GM23338 (cell line): ENCODE data around the gene GGT6.

Experiments used
- CREB1 ChIP-seq: fragments of 250-450 bp; sonication (Bioruptor Pico); IDR thresholded peaks from 2 replicates; pipeline ENCODE4 v1.5.0; 2020; ENCODE audit warnings: low read depth, mild to moderate bottlenecking, moderate library complexity
- EZH2phosphoT487 ChIP-seq: fragments of 200-600 bp; sonication (generic); IDR thresholded peaks from one replicate; pipeline ENCODE4 v1.8.1; 2018; ENCODE audit warnings: antibody characterized with exemption; ENCODE audit not compliant: unreplicated experiment
- POLR2AphosphoS5 ChIP-seq: IDR thresholded peaks from 2 replicates; pipeline ENCODE4 v1.6.1; 2016; ENCODE audit warnings: antibody characterized with exemption, low read depth
- ZNF114 ChIP-seq: fragments of 250-450 bp; sonication (Bioruptor Pico); IDR thresholded peaks from 2 replicates; pipeline ENCODE4 v1.5.0; 2020; ENCODE audit warnings: mild to moderate bottlenecking, moderate library complexity
- TF ChIP-seq, protein P1 (sequence below), 2 experiments: fragments of 200-600 bp in 1 of 2; sonication (generic) in 1 of 2; conservative IDR thresholded peaks; 2 replicates each; pipeline versions ENCODE4 v1.5.1 to v1.6.1; 2016 to 2017; ENCODE audit warnings: antibody characterized with exemption in 2 of 2, low read depth in 2 of 2, mild to moderate bottlenecking in 2 of 2, moderate library complexity in 1 of 2
- TF ChIP-seq, protein P2 (sequence below): IDR thresholded peaks from one replicate; pipeline ENCODE4 v1.6.1; 2018; ENCODE audit warnings: antibody characterized with exemption; ENCODE audit not compliant: unreplicated experiment
- TF ChIP-seq, protein P3 (sequence below): fragments of 250-450 bp; sonication (Bioruptor Pico); IDR thresholded peaks from 2 replicates; pipeline ENCODE4 v1.5.0; 2020; ENCODE audit warnings: mild to moderate bottlenecking, moderate library complexity

DNA sequence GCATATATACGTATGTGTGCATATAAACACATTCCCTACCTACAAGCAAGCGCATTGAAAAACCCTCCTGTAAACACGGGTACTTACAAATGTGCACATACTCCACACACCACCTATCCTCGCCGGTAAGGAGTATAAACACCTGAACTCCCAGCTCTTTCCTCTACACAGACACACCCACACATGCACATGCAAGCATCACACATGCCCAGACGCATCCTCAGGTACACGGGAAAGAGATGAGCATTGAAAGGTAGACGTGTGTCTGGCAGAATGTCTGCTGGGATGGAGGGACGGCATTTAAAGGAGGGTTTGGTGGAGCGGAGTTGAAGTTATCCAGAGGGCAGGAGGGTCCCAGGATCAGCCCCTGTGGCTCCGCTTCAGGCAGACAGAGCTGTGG is 19.3 kb upstream of the GGT6 start:
- TF ChIP-seq POLR2AphosphoS5 (no peak), CREB1 (CRISPR knock-in tag) (no peak), ZNF114 (CRISPR knock-in tag) (no peak), EZH2phosphoT487 (no peak)
- TF ChIP-seq, protein P1, sequence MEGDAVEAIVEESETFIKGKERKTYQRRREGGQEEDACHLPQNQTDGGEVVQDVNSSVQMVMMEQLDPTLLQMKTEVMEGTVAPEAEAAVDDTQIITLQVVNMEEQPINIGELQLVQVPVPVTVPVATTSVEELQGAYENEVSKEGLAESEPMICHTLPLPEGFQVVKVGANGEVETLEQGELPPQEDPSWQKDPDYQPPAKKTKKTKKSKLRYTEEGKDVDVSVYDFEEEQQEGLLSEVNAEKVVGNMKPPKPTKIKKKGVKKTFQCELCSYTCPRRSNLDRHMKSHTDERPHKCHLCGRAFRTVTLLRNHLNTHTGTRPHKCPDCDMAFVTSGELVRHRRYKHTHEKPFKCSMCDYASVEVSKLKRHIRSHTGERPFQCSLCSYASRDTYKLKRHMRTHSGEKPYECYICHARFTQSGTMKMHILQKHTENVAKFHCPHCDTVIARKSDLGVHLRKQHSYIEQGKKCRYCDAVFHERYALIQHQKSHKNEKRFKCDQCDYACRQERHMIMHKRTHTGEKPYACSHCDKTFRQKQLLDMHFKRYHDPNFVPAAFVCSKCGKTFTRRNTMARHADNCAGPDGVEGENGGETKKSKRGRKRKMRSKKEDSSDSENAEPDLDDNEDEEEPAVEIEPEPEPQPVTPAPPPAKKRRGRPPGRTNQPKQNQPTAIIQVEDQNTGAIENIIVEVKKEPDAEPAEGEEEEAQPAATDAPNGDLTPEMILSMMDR (conservative IDR thresholded peaks at IDR 0.05; ENCODE audit: low read depth in 2 of 2) = no peak
- TF ChIP-seq, protein P2, sequence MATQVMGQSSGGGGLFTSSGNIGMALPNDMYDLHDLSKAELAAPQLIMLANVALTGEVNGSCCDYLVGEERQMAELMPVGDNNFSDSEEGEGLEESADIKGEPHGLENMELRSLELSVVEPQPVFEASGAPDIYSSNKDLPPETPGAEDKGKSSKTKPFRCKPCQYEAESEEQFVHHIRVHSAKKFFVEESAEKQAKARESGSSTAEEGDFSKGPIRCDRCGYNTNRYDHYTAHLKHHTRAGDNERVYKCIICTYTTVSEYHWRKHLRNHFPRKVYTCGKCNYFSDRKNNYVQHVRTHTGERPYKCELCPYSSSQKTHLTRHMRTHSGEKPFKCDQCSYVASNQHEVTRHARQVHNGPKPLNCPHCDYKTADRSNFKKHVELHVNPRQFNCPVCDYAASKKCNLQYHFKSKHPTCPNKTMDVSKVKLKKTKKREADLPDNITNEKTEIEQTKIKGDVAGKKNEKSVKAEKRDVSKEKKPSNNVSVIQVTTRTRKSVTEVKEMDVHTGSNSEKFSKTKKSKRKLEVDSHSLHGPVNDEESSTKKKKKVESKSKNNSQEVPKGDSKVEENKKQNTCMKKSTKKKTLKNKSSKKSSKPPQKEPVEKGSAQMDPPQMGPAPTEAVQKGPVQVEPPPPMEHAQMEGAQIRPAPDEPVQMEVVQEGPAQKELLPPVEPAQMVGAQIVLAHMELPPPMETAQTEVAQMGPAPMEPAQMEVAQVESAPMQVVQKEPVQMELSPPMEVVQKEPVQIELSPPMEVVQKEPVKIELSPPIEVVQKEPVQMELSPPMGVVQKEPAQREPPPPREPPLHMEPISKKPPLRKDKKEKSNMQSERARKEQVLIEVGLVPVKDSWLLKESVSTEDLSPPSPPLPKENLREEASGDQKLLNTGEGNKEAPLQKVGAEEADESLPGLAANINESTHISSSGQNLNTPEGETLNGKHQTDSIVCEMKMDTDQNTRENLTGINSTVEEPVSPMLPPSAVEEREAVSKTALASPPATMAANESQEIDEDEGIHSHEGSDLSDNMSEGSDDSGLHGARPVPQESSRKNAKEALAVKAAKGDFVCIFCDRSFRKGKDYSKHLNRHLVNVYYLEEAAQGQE = no peak
- TF ChIP-seq, protein P3, sequence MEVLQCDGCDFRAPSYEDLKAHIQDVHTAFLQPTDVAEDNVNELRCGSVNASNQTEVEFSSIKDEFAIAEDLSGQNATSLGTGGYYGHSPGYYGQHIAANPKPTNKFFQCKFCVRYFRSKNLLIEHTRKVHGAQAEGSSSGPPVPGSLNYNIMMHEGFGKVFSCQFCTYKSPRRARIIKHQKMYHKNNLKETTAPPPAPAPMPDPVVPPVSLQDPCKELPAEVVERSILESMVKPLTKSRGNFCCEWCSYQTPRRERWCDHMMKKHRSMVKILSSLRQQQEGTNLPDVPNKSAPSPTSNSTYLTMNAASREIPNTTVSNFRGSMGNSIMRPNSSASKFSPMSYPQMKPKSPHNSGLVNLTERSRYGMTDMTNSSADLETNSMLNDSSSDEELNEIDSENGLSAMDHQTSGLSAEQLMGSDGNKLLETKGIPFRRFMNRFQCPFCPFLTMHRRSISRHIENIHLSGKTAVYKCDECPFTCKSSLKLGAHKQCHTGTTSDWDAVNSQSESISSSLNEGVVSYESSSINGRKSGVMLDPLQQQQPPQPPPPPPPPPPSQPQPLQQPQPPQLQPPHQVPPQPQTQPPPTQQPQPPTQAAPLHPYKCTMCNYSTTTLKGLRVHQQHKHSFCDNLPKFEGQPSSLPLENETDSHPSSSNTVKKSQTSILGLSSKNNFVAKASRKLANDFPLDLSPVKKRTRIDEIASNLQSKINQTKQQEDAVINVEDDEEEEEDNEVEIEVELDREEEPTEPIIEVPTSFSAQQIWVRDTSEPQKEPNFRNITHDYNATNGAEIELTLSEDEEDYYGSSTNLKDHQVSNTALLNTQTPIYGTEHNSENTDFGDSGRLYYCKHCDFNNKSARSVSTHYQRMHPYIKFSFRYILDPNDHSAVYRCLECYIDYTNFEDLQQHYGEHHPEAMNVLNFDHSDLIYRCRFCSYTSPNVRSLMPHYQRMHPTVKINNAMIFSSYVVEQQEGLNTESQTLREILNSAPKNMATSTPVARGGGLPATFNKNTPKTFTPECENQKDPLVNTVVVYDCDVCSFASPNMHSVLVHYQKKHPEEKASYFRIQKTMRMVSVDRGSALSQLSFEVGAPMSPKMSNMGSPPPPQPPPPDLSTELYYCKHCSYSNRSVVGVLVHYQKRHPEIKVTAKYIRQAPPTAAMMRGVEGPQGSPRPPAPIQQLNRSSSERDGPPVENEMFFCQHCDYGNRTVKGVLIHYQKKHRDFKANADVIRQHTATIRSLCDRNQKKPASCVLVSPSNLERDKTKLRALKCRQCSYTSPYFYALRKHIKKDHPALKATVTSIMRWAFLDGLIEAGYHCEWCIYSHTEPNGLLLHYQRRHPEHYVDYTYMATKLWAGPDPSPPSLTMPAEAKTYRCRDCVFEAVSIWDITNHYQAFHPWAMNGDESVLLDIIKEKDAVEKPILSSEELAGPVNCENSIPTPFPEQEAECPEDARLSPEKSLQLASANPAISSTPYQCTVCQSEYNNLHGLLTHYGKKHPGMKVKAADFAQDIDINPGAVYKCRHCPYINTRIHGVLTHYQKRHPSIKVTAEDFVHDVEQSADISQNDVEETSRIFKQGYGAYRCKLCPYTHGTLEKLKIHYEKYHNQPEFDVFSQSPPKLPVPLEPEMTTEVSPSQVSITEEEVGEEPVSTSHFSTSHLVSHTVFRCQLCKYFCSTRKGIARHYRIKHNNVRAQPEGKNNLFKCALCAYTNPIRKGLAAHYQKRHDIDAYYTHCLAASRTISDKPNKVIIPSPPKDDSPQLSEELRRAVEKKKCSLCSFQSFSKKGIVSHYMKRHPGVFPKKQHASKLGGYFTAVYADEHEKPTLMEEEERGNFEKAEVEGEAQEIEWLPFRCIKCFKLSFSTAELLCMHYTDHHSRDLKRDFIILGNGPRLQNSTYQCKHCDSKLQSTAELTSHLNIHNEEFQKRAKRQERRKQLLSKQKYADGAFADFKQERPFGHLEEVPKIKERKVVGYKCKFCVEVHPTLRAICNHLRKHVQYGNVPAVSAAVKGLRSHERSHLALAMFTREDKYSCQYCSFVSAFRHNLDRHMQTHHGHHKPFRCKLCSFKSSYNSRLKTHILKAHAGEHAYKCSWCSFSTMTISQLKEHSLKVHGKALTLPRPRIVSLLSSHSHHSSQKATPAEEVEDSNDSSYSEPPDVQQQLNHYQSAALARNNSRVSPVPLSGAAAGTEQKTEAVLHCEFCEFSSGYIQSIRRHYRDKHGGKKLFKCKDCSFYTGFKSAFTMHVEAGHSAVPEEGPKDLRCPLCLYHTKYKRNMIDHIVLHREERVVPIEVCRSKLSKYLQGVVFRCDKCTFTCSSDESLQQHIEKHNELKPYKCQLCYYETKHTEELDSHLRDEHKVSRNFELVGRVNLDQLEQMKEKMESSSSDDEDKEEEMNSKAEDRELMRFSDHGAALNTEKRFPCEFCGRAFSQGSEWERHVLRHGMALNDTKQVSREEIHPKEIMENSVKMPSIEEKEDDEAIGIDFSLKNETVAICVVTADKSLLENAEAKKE (CRISPR knock-in tag) = no peak
